HepG2 (cell line): Measurements from ENCODE around the gene UBE2R2. TPM values are rescaled to one million over a fixed set of nuclear protein-coding genes. Genes with fewer than 3 reads are reported as not detected.

ENCODE experiments used
- REL ChIP-seq: sonication (generic); formaldehyde crosslinking; conservative IDR thresholded peaks from 2 replicates; pipeline ENCODE4 v1.8.0; 2022; ENCODE audit warnings: mild to moderate bottlenecking, missing genetic modification reagents, moderate library complexity
- TBX2 ChIP-seq: sonication (generic); formaldehyde crosslinking; IDR thresholded peaks from 2 replicates; pipeline ENCODE4 v1.5.0; 2020; ENCODE audit warnings: missing genetic modification reagents, mild to moderate bottlenecking, borderline replicate concordance
- ZBTB21 ChIP-seq: sonication (generic); formaldehyde crosslinking; IDR thresholded peaks from 2 replicates; pipeline ENCODE4 v1.4.0; 2020; ENCODE audit warnings: missing genetic modification reagents
- ZNF572 ChIP-seq: sonication (generic); formaldehyde crosslinking; IDR thresholded peaks from 2 replicates; pipeline ENCODE4 v1.5.1; 2020; ENCODE audit warnings: mild to moderate bottlenecking, missing genetic modification reagents
- polyA plus RNA-seq, 8 experiments: library from polyadenylated mRNA; depleted of rRNA in 3 of 8; stranded (reverse) in 7 of 8; unstranded in 1 of 8; fragments of >200 nt; fragmentation: Illumina TruSeq in 4 of 8; extraction: Trizol in 4 of 8; gene quantifications; 2 replicates each; pipeline versions ENCODE4 v1.2.1 to v1.2.3, GENCODE V29; 2011 to 2016; ENCODE audit warnings: low read depth in 4 of 8, missing spikeins in 1 of 8, mixed read lengths in 1 of 8; ENCODE audit not compliant: insufficient read depth in 1 of 8
- total RNA-seq, 5 experiments: library from RNA; depleted of rRNA; stranded (reverse); fragments of >200 nt; fragmentation: Illumina TruSeq; extraction: Trizol; gene quantifications; 2 replicates each; pipeline ENCODE4 v1.2.3, GENCODE V29; 2016; ENCODE audit warnings: low read depth in 1 of 5
- TF ChIP-seq, protein P1 (sequence below): sonication (generic); formaldehyde crosslinking; IDR thresholded peaks from 2 replicates; pipeline ENCODE4 v1.5.0; 2020; ENCODE audit warnings: missing genetic modification reagents, mild to moderate bottlenecking, borderline replicate concordance
- TF ChIP-seq, protein P2 (sequence below): sonication (generic); formaldehyde crosslinking; IDR thresholded peaks from 2 replicates; pipeline ENCODE4 v1.8.1; 2023; ENCODE audit warnings: missing genetic modification reagents, mild to moderate bottlenecking, borderline replicate concordance
- TF ChIP-seq, protein P3 (sequence below): sonication (generic); formaldehyde crosslinking; IDR thresholded peaks from 2 replicates; pipeline ENCODE4 v1.4.0; 2020; ENCODE audit warnings: low read depth, missing genetic modification reagents
- TF ChIP-seq, protein P4 (sequence below), 2 experiments: fragments of 450-650 bp in 1 of 2; sonication (generic) in 1 of 2; formaldehyde crosslinking in 1 of 2; IDR thresholded peaks; 2 replicates each; pipeline versions ENCODE4 v1.6.1 to v1.8.0; 2016 to 2022; ENCODE audit warnings: antibody characterized with exemption in 1 of 2, mild to moderate bottlenecking in 1 of 2, missing genetic modification reagents in 1 of 2
- TF ChIP-seq, protein P5 (sequence below): sonication (generic); formaldehyde crosslinking; conservative IDR thresholded peaks from 2 replicates; pipeline ENCODE4 v1.4.0; 2020; ENCODE audit warnings: missing genetic modification reagents

UBE2R2 gene
- total and polyA plus RNA-seq, 2 of the 13 experiments (the other 11 are each of a cell fraction or from before 2014, with no cell fraction given): 14.8 to 20.9 TPM

DNA sequence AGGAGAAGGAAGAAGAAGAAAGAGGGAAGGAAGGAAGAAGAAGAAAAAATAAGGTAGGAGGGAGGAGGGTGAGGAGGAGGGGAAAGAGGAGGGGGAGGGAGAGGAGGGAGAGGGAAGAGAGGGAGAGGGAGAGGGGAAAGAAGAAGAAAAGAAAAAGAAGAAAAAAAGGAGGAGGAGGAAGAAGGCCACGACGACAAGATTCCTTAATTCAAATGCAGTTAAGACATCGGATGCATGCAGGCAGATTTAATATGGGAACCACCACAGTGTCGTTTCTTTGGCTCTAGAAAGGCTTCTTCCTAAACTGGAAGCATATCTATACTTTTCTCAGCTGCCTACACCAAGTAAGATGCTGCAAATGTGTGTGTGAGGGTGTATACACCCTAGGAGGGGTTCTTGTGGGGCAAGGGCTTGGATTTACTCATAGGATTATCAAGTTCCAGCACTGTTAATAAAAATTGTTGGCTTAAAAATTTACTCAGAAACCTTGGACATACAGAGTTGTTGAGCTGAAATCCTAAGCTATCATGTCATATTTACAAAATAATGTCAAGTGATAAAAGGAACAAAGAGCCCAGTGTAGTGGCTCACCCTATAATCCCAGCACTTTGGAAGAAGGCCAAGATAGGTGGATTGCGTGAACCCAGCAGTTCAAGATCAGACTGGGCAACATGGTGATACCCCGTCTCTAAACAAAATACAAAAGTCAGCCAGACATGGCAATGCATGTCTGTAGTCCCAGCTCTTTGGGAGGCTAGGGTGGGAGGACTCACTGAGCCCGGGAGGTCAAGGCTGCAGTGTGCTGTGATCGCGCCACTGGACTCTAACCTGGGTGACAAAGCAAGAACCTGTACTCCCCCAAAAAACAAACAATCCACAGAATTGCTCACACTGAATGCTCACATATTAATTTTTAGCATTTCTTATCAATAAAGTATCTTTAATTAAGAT lies 123.2 kb downstream of the UBE2R2 start (continued):
- TF ChIP-seq ZBTB21 (no peak), ZNF572 (CRISPR knock-in tag) (no peak), TBX2 (CRISPR knock-in tag) (peak; percentile 93), REL (CRISPR knock-in tag) (no peak)
- TF ChIP-seq, protein P1, sequence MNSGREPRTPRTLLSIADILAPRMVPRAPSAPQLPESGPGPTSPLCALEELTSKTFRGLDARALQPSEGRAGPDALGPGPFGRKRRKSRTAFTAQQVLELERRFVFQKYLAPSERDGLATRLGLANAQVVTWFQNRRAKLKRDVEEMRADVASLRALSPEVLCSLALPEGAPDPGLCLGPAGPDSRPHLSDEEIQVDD (CRISPR knock-in tag): no peak
- TF ChIP-seq, protein P2, sequence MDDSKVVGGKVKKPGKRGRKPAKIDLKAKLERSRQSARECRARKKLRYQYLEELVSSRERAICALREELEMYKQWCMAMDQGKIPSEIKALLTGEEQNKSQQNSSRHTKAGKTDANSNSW: no peak
- TF ChIP-seq, protein P3, sequence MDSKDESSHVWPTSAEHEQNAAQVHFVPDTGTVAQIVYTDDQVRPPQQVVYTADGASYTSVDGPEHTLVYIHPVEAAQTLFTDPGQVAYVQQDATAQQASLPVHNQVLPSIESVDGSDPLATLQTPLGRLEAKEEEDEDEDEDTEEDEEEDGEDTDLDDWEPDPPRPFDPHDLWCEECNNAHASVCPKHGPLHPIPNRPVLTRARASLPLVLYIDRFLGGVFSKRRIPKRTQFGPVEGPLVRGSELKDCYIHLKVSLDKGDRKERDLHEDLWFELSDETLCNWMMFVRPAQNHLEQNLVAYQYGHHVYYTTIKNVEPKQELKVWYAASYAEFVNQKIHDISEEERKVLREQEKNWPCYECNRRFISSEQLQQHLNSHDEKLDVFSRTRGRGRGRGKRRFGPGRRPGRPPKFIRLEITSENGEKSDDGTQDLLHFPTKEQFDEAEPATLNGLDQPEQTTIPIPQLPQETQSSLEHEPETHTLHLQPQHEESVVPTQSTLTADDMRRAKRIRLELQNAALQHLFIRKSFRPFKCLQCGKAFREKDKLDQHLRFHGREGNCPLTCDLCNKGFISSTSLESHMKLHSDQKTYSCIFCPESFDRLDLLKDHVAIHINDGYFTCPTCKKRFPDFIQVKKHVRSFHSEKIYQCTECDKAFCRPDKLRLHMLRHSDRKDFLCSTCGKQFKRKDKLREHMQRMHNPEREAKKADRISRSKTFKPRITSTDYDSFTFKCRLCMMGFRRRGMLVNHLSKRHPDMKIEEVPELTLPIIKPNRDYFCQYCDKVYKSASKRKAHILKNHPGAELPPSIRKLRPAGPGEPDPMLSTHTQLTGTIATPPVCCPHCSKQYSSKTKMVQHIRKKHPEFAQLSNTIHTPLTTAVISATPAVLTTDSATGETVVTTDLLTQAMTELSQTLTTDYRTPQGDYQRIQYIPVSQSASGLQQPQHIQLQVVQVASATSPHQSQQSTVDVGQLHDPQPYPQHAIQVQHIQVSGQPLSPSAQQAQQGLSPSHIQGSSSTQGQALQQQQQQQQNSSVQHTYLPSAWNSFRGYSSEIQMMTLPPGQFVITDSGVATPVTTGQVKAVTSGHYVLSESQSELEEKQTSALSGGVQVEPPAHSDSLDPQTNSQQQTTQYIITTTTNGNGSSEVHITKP (CRISPR knock-in tag): peak; percentile 75; the same call in 1 of the 2 replicates
- TF ChIP-seq, protein P4, sequence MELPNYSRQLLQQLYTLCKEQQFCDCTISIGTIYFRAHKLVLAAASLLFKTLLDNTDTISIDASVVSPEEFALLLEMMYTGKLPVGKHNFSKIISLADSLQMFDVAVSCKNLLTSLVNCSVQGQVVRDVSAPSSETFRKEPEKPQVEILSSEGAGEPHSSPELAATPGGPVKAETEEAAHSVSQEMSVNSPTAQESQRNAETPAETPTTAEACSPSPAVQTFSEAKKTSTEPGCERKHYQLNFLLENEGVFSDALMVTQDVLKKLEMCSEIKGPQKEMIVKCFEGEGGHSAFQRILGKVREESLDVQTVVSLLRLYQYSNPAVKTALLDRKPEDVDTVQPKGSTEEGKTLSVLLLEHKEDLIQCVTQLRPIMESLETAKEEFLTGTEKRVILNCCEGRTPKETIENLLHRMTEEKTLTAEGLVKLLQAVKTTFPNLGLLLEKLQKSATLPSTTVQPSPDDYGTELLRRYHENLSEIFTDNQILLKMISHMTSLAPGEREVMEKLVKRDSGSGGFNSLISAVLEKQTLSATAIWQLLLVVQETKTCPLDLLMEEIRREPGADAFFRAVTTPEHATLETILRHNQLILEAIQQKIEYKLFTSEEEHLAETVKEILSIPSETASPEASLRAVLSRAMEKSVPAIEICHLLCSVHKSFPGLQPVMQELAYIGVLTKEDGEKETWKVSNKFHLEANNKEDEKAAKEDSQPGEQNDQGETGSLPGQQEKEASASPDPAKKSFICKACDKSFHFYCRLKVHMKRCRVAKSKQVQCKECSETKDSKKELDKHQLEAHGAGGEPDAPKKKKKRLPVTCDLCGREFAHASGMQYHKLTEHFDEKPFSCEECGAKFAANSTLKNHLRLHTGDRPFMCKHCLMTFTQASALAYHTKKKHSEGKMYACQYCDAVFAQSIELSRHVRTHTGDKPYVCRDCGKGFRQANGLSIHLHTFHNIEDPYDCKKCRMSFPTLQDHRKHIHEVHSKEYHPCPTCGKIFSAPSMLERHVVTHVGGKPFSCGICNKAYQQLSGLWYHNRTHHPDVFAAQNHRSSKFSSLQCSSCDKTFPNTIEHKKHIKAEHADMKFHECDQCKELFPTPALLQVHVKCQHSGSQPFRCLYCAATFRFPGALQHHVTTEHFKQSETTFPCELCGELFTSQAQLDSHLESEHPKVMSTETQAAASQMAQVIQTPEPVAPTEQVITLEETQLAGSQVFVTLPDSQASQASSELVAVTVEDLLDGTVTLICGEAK (IDR thresholded peaks at IDR 0.05): no peak
- TF ChIP-seq, protein P4 (CRISPR knock-in tag; IDR thresholded peaks at IDR 0.05): no peak; the same call in 1 of the 2 replicates
- TF ChIP-seq, protein P5, sequence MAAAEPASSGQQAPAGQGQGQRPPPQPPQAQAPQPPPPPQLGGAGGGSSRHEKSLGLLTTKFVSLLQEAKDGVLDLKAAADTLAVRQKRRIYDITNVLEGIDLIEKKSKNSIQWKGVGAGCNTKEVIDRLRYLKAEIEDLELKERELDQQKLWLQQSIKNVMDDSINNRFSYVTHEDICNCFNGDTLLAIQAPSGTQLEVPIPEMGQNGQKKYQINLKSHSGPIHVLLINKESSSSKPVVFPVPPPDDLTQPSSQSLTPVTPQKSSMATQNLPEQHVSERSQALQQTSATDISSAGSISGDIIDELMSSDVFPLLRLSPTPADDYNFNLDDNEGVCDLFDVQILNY (CRISPR knock-in tag): no peak
